Left lung (tissue), 10 donors: ENCODE data around the gene ZNF362. TPM values are rescaled to one million over a fixed set of nuclear protein-coding genes. Genes with fewer than 3 reads are reported as not detected.

Experiments used
- ATAC-seq: fragments of 200-7000 bp; cut with Tn5 transposase; one replicate; pipeline ENCODE4 v1.9.1; 2020; ENCODE audit warnings: moderate library complexity
- DNase-seq, 4 donors: peaks; one replicate each; pipeline ENCODE4 v3.0.0-alpha.2; 2013 to 2020
- H3K27ac ChIP-seq, 2 donors: fragments of 200-600 bp; sonication (generic) in 1 of 2; one replicate each; pipeline versions ENCODE4 v1.5.0 to v1.8.0; 2020 to 2021
- H3K27me3 ChIP-seq, 2 donors: fragments of 200-600 bp; sonication (generic) in 1 of 2; one replicate each; pipeline versions ENCODE4 v1.5.0 to v1.8.0; 2020 to 2021
- H3K36me3 ChIP-seq, 2 donors: fragments of 200-600 bp; sonication (generic) in 1 of 2; one replicate each; pipeline versions ENCODE4 v1.5.0 to v1.8.0; 2020 to 2021
- H3K4me1 ChIP-seq, 2 donors: fragments of 200-600 bp; one replicate each; pipeline ENCODE4 v1.8.0; 2021
- H3K4me3 ChIP-seq, 2 donors: fragments of 200-600 bp; sonication (generic) in 1 of 2; one replicate each; pipeline versions ENCODE4 v1.5.0 to v1.8.0; 2020 to 2021; ENCODE audit warnings: mild to moderate bottlenecking in 1 of 2
- H3K9me3 ChIP-seq, 2 donors: fragments of 200-600 bp; sonication (generic) in 1 of 2; one replicate each; pipeline versions ENCODE4 v1.5.0 to v1.8.0; 2020 to 2021
- intact Hi-C, 2 donors: fragments of 100-400 bp; cut with DNase I; formaldehyde crosslinking; loops; one replicate each; pipeline versions ENCODE4 v1.11.2 to v1.14.2; 2022
- polyA plus RNA-seq, 6 donors: library from polyadenylated mRNA; unstranded; fragments of 120-200 nt; gene quantifications; one replicate each; pipeline ENCODE4 v1.2.1, GENCODE V29; 2013; ENCODE audit not compliant: insufficient read length in 6 of 6
- total RNA-seq, 2 donors: library from RNA; stranded (reverse); fragmentation: NEBNext Ultra II Directional; extraction: Animal tissue kit (Norgen Biotek cat#: 25700); gene quantifications; one replicate each; pipeline ENCODE4 v1.2.1, GENCODE V29; 2021
- TF ChIP-seq, protein P1 (sequence below), 2 donors: fragments of 200-600 bp; sonication (generic) in 1 of 2; IDR thresholded peaks; one replicate each; pipeline versions ENCODE4 v1.5.0 to v1.8.0; 2021; ENCODE audit warnings: antibody characterized with exemption in 2 of 2
- donor health status: DM: no; HTN: yes; CAD: no.
- donor health status: DM: no; HTN: no; CAD: no.

Gene ZNF362
- total and polyA plus RNA-seq, 8 donors, result 25.9 to 60.0 (median 52.0) TPM

DNA sequence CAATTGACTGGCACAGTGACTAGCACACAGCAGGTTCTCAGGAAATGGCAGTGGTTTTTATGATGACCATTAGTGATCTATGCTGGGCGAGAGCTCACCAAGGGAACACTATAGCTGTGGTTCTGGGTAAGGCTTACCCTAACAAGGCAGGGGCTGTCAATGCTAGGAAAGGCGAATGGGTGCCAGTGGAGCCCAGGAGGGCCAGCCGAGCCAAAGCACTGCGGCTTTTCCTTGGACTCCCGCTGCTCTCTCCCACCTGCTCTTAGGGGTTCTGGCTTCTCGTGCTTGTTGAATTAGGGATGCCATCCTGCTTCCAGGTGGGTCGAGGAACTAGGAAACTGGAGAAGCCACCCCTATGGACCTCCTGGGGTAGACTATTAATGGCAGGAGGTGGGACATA is 74.6 kb downstream of the ZNF362 start:
- peaks cover 43 to 100% of the 10 kb centered on the region in 2 donors for H3K4me1 ChIP-seq
- no peaks in the 10 kb centered on the region for H3K9me3 ChIP-seq
- TF ChIP-seq, protein P1, sequence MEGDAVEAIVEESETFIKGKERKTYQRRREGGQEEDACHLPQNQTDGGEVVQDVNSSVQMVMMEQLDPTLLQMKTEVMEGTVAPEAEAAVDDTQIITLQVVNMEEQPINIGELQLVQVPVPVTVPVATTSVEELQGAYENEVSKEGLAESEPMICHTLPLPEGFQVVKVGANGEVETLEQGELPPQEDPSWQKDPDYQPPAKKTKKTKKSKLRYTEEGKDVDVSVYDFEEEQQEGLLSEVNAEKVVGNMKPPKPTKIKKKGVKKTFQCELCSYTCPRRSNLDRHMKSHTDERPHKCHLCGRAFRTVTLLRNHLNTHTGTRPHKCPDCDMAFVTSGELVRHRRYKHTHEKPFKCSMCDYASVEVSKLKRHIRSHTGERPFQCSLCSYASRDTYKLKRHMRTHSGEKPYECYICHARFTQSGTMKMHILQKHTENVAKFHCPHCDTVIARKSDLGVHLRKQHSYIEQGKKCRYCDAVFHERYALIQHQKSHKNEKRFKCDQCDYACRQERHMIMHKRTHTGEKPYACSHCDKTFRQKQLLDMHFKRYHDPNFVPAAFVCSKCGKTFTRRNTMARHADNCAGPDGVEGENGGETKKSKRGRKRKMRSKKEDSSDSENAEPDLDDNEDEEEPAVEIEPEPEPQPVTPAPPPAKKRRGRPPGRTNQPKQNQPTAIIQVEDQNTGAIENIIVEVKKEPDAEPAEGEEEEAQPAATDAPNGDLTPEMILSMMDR (IDR thresholded peaks at IDR 0.05), result no peak
- intact Hi-C loops, result no loop called here
- ATAC-seq (no peak), DNase-seq (no peak)
- H3K27ac ChIP-seq, result peak overlapping the region in 1 of 2 donors; percentile 97
- no peaks in the 10 kb centered on the region for H3K27me3 ChIP-seq
- H3K4me3 ChIP-seq, result no peak overlapping the region
- H3K36me3 ChIP-seq, result peaks cover 0 to 89% of the 10 kb centered on the region in 2 donors

DNA sequence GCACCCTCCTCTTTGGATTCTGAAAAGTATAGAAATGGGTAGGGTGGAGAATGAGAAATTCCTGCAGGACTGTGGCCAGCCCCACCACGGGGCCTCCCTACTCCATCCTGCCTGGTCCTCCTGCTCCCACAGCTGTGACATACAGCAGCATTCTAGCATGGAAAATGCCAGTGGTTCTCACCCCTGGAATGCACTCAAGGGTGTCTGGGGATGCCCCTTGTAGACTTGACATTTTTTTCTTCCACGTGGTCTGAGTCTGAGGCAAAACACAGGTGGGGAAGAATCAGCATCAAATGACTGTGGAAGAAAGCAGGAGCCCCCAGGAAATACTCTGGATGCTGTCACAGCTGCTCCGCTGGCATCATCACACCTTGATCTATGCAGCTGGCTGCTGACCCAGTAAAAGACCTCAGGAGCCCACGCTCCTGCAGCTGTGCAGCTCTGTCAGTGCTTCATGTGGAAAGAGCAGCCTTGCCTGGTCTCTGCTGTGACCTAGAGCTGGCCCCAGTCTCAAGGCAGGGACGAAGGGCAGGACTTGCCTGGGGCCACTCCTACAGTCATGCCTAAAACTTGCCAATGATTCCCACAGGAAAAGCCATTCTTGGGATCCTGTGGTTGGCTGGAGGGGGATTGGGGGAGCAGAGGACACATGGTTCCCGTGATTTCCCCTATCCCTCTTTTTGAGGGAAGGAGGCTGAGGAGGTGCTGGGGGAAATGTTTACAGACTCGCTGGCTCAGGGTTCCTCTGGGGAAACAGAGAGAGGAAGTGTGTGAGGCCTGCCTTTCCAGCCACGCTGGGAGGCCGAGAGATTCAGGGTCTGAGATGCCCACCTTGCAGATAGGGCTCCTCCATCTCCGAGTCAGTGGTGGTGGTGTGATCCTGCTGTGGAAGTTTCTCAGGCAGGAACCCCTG is 75.4 kb downstream of the ZNF362 start:
- Histone ChIP-seq H3K4me1 (peaks cover 46 to 100% of the 10 kb centered on the region in 2 donors), H3K9me3 (no peaks in the 10 kb centered on the region)

DNA sequence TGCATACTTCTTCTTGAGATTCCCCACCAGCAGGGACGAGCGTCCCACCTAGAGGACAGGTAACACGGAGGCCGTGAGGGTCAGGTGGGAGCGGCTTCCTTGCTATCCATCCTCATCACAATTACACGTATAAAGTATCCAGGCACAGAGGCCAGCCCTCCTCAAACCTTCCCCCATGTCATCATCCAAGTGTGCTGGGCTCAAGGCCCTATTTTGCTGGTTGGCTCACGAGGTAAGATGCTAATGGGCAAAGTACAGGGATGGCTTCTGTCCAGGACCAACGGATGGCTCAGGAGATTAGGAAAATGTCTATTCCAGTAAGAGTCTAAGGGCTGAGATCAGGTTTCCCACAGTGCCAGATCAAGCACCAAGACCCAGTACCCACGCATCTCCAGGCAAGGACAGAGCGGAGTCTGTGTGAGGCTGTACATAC is 76.1 kb downstream of the ZNF362 start:
- no peak for ATAC-seq
- intact Hi-C loops, result no loop called here
- H3K36me3 ChIP-seq, result peaks cover 0 to 74% of the 10 kb centered on the region in 2 donors
- peaks cover 43 to 100% of the 10 kb centered on the region in 2 donors for H3K4me1 ChIP-seq
- DNase-seq, result no peak
- peak overlapping the region in 1 of 2 donors; percentile 97 for H3K27ac ChIP-seq
- no peaks in the 10 kb centered on the region for H3K9me3 ChIP-seq
- H3K27me3 ChIP-seq, result no peaks in the 10 kb centered on the region
- H3K4me3 ChIP-seq, result no peak overlapping the region
- TF ChIP-seq, protein P1 (IDR thresholded peaks at IDR 0.05), result no peak

More for the DNA sequence above, 75.4 kb downstream of the ZNF362 start:
- no peak for DNase-seq
- TF ChIP-seq, protein P1 (IDR thresholded peaks at IDR 0.05), result no peak
- no peaks in the 10 kb centered on the region for H3K27me3 ChIP-seq
- intact Hi-C loops, result no loop called here
- ATAC-seq, result no peak
- peaks cover 0 to 81% of the 10 kb centered on the region in 2 donors for H3K36me3 ChIP-seq
- peak overlapping the region in 1 of 2 donors; percentile 97 for H3K27ac ChIP-seq
- no peak overlapping the region for H3K4me3 ChIP-seq

DNA sequence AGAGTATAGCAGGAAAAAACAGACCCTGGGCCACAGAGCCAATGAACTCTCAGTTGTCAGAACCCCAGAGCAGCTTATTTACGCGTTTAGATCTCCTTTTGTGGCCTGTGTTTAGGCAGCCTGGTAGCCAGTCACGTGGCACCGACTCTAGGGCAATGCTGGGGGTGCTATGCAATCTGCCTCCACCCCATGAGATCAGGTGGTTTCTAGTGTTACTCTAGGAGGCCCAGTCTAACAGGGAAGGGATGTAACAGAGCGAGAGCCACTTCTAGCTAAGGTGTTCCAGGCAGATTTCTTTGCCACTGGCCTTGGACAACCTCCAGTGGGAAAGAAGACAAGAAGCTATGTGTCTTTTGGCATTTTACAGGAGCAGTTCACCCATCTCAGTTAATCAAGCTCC is 76.6 kb downstream of the ZNF362 start:
- H3K27ac ChIP-seq, result peak overlapping the region in 1 of 2 donors; percentile 97
- DNase-seq (peak in 1 of 4 donors; percentile 58), ATAC-seq (peak; percentile 72)
- peaks cover 40 to 100% of the 10 kb centered on the region in 2 donors for H3K4me1 ChIP-seq
- H3K27me3 ChIP-seq, result no peaks in the 10 kb centered on the region
- TF ChIP-seq, protein P1 (IDR thresholded peaks at IDR 0.05), result no peak
- no peak overlapping the region for H3K4me3 ChIP-seq
- H3K9me3 ChIP-seq, result no peaks in the 10 kb centered on the region
- intact Hi-C loops, result no loop called here
- H3K36me3 ChIP-seq, result peaks cover 0 to 69% of the 10 kb centered on the region in 2 donors

DNA sequence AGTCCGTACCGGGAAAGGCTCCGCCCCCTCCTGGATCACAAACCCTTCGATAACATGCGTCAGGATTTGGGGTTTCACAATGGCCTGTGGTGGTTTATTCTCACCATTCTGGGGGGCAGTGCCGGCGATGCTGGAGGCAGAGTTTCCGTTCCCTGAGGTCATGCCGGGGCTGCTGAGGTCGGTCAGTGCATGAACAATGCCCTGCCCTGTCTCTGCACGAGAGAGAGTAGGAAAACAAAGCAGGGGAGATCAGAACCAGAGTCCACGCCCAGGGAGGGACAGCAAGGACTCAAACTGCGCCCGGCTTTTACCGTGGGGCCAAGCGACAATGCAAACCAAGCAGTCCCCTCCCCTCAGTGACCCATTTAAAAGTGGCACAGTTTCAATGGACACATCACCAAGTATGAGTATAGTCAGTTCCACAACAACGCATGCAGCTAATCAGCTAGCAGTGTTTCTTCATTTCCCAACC is 77.8 kb downstream of the ZNF362 start:
- no peaks in the 10 kb centered on the region for H3K9me3 ChIP-seq
- ATAC-seq, result peak; percentile 8
- H3K27ac ChIP-seq, result peak overlapping the region; percentile 22 to 97
- peaks cover 43 to 100% of the 10 kb centered on the region in 2 donors for H3K4me1 ChIP-seq
- peak overlapping the region in 1 of 2 donors; percentile 3 for H3K4me3 ChIP-seq
- TF ChIP-seq, protein P1 (IDR thresholded peaks at IDR 0.05), result no peak
- no peak for DNase-seq
- H3K27me3 ChIP-seq, result no peaks in the 10 kb centered on the region
- peaks cover 0 to 57% of the 10 kb centered on the region in 2 donors for H3K36me3 ChIP-seq
- intact Hi-C loops, result no loop called here
